HG03025 (cell line): Measurements from ENCODE around the gene BPIFB6.

Experiments
- ATAC-seq: cut with Tn5 transposase; IDR thresholded peaks from one replicate; pipeline ENCODE4 v1.9.1; 2021; ENCODE audit warnings: mild to moderate bottlenecking, moderate library complexity; ENCODE audit not compliant: unreplicated experiment, low FRiP score

BPIFB6 gene

GRCh38 chr20:33015114-33015484, 16.3 kb upstream of the BPIFB6 start:
- ATAC-seq, result no peak

GRCh38 chr20:33015700-33016580, 15.5 kb upstream of the BPIFB6 start:
- no peak for ATAC-seq

GRCh38 chr20:33016581-33017109, 14.8 kb upstream of the BPIFB6 start:
- no peak for ATAC-seq

GRCh38 chr20:33017542-33017941, 13.9 kb upstream of the BPIFB6 start:
- no peak for ATAC-seq

- no peak for ATAC-seq
Measured at GRCh38 chr20:33018169-33018931, 13.1 kb upstream of the BPIFB6 start.

- ATAC-seq, result no peak
Measured at GRCh38 chr20:33019465-33020277, 11.8 kb upstream of the BPIFB6 start.

GRCh38 chr20:33020278-33021161, 10.9 kb upstream of the BPIFB6 start:
- ATAC-seq, result no peak

GRCh38 chr20:33021879-33022278, 9.6 kb upstream of the BPIFB6 start:
- no peak for ATAC-seq

DNA sequence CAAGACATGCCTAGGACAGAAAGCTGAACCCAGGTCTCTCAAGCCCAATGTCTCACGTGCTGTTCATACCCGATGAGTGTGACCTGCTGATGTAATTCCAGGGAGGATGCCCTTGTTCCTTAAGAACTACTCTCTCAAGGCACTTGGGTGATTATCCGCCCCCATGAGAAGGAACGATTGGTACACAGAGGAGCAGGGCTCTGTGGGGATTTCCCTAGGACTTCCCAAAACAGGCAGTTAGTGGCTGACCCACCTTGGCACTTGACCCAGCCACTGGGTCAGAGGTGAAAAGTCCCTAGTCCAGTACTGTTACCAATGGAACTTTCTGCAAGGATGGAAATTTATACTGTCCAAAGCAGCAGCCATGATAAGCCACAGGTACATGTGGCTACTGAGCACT, 9.2 kb upstream of the BPIFB6 start:
- ATAC-seq, result no peak

- no peak for ATAC-seq
Measured at GRCh38 chr20:33022694-33023438, 8.6 kb upstream of the BPIFB6 start.

DNA sequence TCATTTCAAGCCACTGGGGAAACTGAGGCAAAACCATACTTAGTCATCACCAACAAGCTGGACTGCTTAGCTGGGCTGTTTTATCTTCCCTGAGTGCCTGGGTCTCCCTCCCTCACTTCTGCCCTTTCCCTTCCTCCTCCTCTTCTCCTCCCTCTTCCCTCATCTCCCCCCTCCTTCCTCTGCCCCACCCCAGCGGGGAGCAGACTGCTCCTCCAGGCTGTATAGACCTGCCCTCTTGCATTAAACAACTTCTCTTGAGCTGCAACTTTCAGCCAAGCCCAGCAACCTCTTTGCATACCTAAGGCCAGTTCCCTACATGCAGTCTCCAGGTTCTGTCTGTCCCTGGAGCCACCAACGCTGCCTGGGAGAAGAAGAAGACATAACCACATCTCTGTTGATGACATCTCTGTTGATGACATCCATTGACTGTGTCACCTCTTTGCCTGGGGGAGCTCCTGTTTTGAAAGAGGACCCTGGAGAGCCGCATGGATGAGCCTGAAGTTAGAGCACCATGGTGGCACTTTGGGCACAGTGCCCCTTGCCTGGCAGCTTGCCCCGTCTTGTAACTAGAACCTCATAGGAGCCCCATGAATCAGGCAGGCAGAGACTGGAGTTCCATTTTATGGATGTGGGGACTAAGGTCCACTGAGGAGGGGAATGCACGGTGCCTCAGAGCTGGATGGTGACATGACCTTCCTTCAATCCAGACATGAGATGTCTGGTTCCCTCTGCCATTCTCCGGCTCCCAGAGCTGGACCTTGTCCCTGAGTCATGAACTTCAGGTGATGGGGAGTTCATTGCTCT, 7.8 kb upstream of the BPIFB6 start:
- no peak for ATAC-seq

GRCh38 chr20:33024243-33024560, 7.2 kb upstream of the BPIFB6 start:
- no peak for ATAC-seq

DNA sequence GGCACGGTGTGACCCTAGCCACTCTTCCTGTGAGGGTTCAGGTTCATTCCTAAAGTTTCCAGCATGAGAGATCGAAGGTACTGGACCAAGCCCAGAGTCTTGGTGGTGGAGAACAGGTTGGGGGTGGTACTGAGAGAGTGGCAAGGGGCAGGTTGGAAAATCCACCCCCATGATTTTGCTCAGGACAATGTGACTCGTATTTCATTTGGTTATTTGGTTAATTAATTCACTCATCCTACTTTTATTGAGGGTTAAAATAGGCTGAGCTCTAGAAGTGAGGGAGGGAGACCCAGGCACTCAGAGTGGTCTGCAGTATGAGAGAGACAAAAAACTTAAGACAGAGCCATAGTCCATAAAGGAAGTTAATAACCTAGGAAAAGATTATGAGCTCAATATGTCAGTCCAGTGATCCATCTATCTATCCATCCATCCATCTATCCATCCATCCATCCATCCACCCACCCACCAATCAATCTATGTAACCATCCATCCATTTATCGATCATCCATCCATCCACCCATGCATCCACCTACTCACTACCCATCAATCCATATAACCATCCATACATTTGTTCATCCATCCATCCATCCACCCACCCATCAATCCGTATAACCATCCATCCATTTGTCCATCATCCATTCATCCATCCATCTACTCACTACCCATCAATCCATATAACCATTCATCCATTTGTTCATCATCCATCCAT, 6.7 kb upstream of the BPIFB6 start:
- no peak for ATAC-seq

DNA sequence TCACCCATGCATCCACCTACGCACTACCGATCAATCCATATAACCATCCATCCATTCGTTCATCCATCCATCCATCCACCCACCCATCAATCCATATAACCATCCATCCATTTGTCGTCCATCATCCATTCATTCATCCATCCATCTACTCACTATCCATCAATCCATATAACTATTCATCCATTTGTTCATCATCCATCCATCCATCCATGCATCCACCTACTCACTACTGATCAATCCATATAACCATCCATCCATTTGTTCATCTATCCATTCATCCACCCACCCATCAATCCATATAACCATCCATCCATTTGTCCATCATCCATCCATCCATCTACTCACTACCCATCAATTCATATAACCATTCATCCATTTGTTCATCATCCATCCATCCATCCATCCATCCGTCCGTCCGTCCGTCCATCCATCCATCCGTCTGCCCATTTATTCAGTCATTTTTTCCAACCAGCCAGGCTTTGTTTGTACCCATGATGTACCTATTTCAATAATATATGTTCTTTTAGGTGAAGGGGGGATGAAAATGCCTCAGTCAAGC, 6.1 kb upstream of the BPIFB6 start:
- no peak for ATAC-seq

GRCh38 chr20:33026072-33026778, 5.2 kb upstream of the BPIFB6 start:
- ATAC-seq, result no peak

GRCh38 chr20:33026779-33027759, 4.4 kb upstream of the BPIFB6 start:
- no peak for ATAC-seq
